Measurements from ENCODE around the gene CFAP70. TPM values are rescaled to one million over a fixed set of nuclear protein-coding genes. Genes with fewer than 3 reads are reported as not detected.

Gene CFAP70
- polyA plus RNA-seq, 4 donors: 0.45 to 6.7 (median 0.45) TPM; not detected in 1

- DNase-seq (peak in 1 of 2 donors; percentile 9), FAIRE-seq (no peak)
- H3K27me3 ChIP-seq (ENCODE audit: control insufficient read depth in 3 of 3, insufficient read depth in 3 of 3, low read length in 3 of 3): no peaks in the 10 kb centered on the region
- peaks cover 0 to 8% of the 10 kb centered on the region in 2 donors for H3K9me3 ChIP-seq (ENCODE audit: control insufficient read depth in 2 of 2, insufficient read depth in 1 of 2, low read depth in 1 of 2, low read length in 1 of 2)
- no peak overlapping the region for H3K27ac ChIP-seq (ENCODE audit: low read depth in 1 of 3, low read length in 2 of 3)
- no peaks in the 10 kb centered on the region for H3K4me1 ChIP-seq (ENCODE audit: control insufficient read depth in 3 of 3, insufficient read depth in 2 of 3, low read depth in 1 of 3, low read length in 2 of 3)
- peaks cover 0 to 25% (median 3%) of the 10 kb centered on the region in 3 donors for H3K36me3 ChIP-seq (ENCODE audit: control insufficient read depth in 3 of 3, insufficient read depth in 2 of 3, low read depth in 1 of 3, low read length in 3 of 3)
- 54 to 80% (median 64%) methylated on average over 4 of the region's 4 CpGs for WGBS, 3 donors
- H3K4me3 ChIP-seq (ENCODE audit: low read depth in 1 of 3, low read length in 3 of 3): no peak overlapping the region
Observed at GRCh38 chr10:73211106-73211811, 147.4 kb downstream of the CFAP70 start.

GRCh38 chr10:73210395-73211105 is 148.1 kb downstream of the CFAP70 start:
- no peak overlapping the region for H3K27ac ChIP-seq (ENCODE audit: low read depth in 1 of 3, low read length in 2 of 3)
- H3K9me3 ChIP-seq (ENCODE audit: control insufficient read depth in 2 of 2, insufficient read depth in 1 of 2, low read depth in 1 of 2, low read length in 1 of 2): peaks cover 0 to 14% of the 10 kb centered on the region in 2 donors
- H3K27me3 ChIP-seq (ENCODE audit: control insufficient read depth in 3 of 3, insufficient read depth in 3 of 3, low read length in 3 of 3): no peaks in the 10 kb centered on the region
- H3K4me3 ChIP-seq (ENCODE audit: low read depth in 1 of 3, low read length in 3 of 3): no peak overlapping the region
- H3K36me3 ChIP-seq (ENCODE audit: control insufficient read depth in 3 of 3, insufficient read depth in 2 of 3, low read depth in 1 of 3, low read length in 3 of 3): peaks cover 0 to 27% (median 3%) of the 10 kb centered on the region in 3 donors
- FAIRE-seq (no peak), DNase-seq (no peak)
- no peaks in the 10 kb centered on the region for H3K4me1 ChIP-seq (ENCODE audit: control insufficient read depth in 3 of 3, insufficient read depth in 2 of 3, low read depth in 1 of 3, low read length in 2 of 3)
- WGBS, 3 donors: 95 to 97% (median 95%) methylated on average over 3 of the region's 3 CpGs

GRCh38 chr10:73209705-73210104 is 149.0 kb downstream of the CFAP70 start:
- H3K4me3 ChIP-seq (ENCODE audit: low read depth in 1 of 3, low read length in 3 of 3): no peak overlapping the region
- WGBS, 3 donors: 79 to 86% (median 80%) methylated on average over 1 of the region's 1 CpG
- H3K36me3 ChIP-seq (ENCODE audit: control insufficient read depth in 3 of 3, insufficient read depth in 2 of 3, low read depth in 1 of 3, low read length in 3 of 3): peaks cover 0 to 27% (median 3%) of the 10 kb centered on the region in 3 donors
- FAIRE-seq (no peak), DNase-seq (peak in 1 of 2 donors; percentile 32)
- H3K27me3 ChIP-seq (ENCODE audit: control insufficient read depth in 3 of 3, insufficient read depth in 3 of 3, low read length in 3 of 3): no peaks in the 10 kb centered on the region
- peaks cover 0 to 14% of the 10 kb centered on the region in 2 donors for H3K9me3 ChIP-seq (ENCODE audit: control insufficient read depth in 2 of 2, insufficient read depth in 1 of 2, low read depth in 1 of 2, low read length in 1 of 2)
- no peaks in the 10 kb centered on the region for H3K4me1 ChIP-seq (ENCODE audit: control insufficient read depth in 3 of 3, insufficient read depth in 2 of 3, low read depth in 1 of 3, low read length in 2 of 3)
- H3K27ac ChIP-seq (ENCODE audit: low read depth in 1 of 3, low read length in 2 of 3): peak overlapping the region in 1 of 3 donors; percentile 10

- H3K9me3 ChIP-seq (ENCODE audit: control insufficient read depth in 2 of 2, insufficient read depth in 1 of 2, low read depth in 1 of 2, low read length in 1 of 2): peaks cover 0 to 14% of the 10 kb centered on the region in 2 donors
- H3K4me3 ChIP-seq (ENCODE audit: low read depth in 1 of 3, low read length in 3 of 3): no peak overlapping the region
- no peak overlapping the region for H3K27ac ChIP-seq (ENCODE audit: low read depth in 1 of 3, low read length in 2 of 3)
- no peak for FAIRE-seq
- H3K27me3 ChIP-seq (ENCODE audit: control insufficient read depth in 3 of 3, insufficient read depth in 3 of 3, low read length in 3 of 3): no peaks in the 10 kb centered on the region
- no peak for DNase-seq
- WGBS, 3 donors: 73 to 93% (median 85%) methylated on average over 2 of the region's 2 CpGs
- peaks cover 0 to 26% (median 3%) of the 10 kb centered on the region in 3 donors for H3K36me3 ChIP-seq (ENCODE audit: control insufficient read depth in 3 of 3, insufficient read depth in 2 of 3, low read depth in 1 of 3, low read length in 3 of 3)
- H3K4me1 ChIP-seq (ENCODE audit: control insufficient read depth in 3 of 3, insufficient read depth in 2 of 3, low read depth in 1 of 3, low read length in 2 of 3): no peaks in the 10 kb centered on the region
Observed at GRCh38 chr10:73207883-73208282, 150.8 kb downstream of the CFAP70 start.

- Histone ChIP-seq H3K9me3 (ENCODE audit: control insufficient read depth in 2 of 2, insufficient read depth in 1 of 2, low read depth in 1 of 2, low read length in 1 of 2) (peaks cover 0 to 14% of the 10 kb centered on the region in 2 donors), H3K4me1 (ENCODE audit: control insufficient read depth in 3 of 3, insufficient read depth in 2 of 3, low read depth in 1 of 3, low read length in 2 of 3) (no peaks in the 10 kb centered on the region), H3K4me3 (ENCODE audit: low read depth in 1 of 3, low read length in 3 of 3) (no peak overlapping the region), H3K27me3 (ENCODE audit: control insufficient read depth in 3 of 3, insufficient read depth in 3 of 3, low read length in 3 of 3) (no peaks in the 10 kb centered on the region), H3K36me3 (ENCODE audit: control insufficient read depth in 3 of 3, insufficient read depth in 2 of 3, low read depth in 1 of 3, low read length in 3 of 3) (peaks cover 0 to 28% (median 3%) of the 10 kb centered on the region in 3 donors), H3K27ac (ENCODE audit: low read depth in 1 of 3, low read length in 2 of 3) (no peak overlapping the region)
- no peak for FAIRE-seq
- DNase-seq: no peak
- 98 to 99% (median 99%) methylated on average over 5 of the region's 5 CpGs for WGBS, 3 donors
Observed at GRCh38 chr10:73206385-73206784, 152.3 kb downstream of the CFAP70 start.

- WGBS, 3 donors: 93 to 100% (median 97%) methylated on average over 1 of the region's 1 CpG
- Histone ChIP-seq H3K4me1 (ENCODE audit: control insufficient read depth in 3 of 3, insufficient read depth in 2 of 3, low read depth in 1 of 3, low read length in 2 of 3) (no peaks in the 10 kb centered on the region), H3K9me3 (ENCODE audit: control insufficient read depth in 2 of 2, insufficient read depth in 1 of 2, low read depth in 1 of 2, low read length in 1 of 2) (peaks cover 0 to 14% of the 10 kb centered on the region in 2 donors), H3K27me3 (ENCODE audit: control insufficient read depth in 3 of 3, insufficient read depth in 3 of 3, low read length in 3 of 3) (no peaks in the 10 kb centered on the region), H3K4me3 (ENCODE audit: low read depth in 1 of 3, low read length in 3 of 3) (no peak overlapping the region), H3K27ac (ENCODE audit: low read depth in 1 of 3, low read length in 2 of 3) (no peak overlapping the region), H3K36me3 (ENCODE audit: control insufficient read depth in 3 of 3, insufficient read depth in 2 of 3, low read depth in 1 of 3, low read length in 3 of 3) (peaks cover 0 to 28% (median 3%) of the 10 kb centered on the region in 3 donors)
- DNase-seq (no peak), FAIRE-seq (no peak)
Observed at GRCh38 chr10:73205890-73206289, 152.8 kb downstream of the CFAP70 start.

- DNase-seq (no peak), FAIRE-seq (no peak)
- no peaks in the 10 kb centered on the region for H3K27me3 ChIP-seq (ENCODE audit: control insufficient read depth in 3 of 3, insufficient read depth in 3 of 3, low read length in 3 of 3)
- no peak overlapping the region for H3K27ac ChIP-seq (ENCODE audit: low read depth in 1 of 3, low read length in 2 of 3)
- 88 to 96% (median 93%) methylated on average over 3 of the region's 3 CpGs for WGBS, 3 donors
- no peaks in the 10 kb centered on the region for H3K4me1 ChIP-seq (ENCODE audit: control insufficient read depth in 3 of 3, insufficient read depth in 2 of 3, low read depth in 1 of 3, low read length in 2 of 3)
- H3K9me3 ChIP-seq (ENCODE audit: control insufficient read depth in 2 of 2, insufficient read depth in 1 of 2, low read depth in 1 of 2, low read length in 1 of 2): peaks cover 0 to 14% of the 10 kb centered on the region in 2 donors
- peaks cover 0 to 25% (median 0%) of the 10 kb centered on the region in 3 donors for H3K36me3 ChIP-seq (ENCODE audit: control insufficient read depth in 3 of 3, insufficient read depth in 2 of 3, low read depth in 1 of 3, low read length in 3 of 3)
- H3K4me3 ChIP-seq (ENCODE audit: low read depth in 1 of 3, low read length in 3 of 3): no peak overlapping the region
Observed at GRCh38 chr10:73205081-73205480, 153.6 kb downstream of the CFAP70 start.

Data from small intestine (tissue), 7 donors.